H1 (cell line): ENCODE data around the gene TMEM129. TPM values are rescaled to one million over a fixed set of nuclear protein-coding genes. Genes with fewer than 3 reads are reported as not detected.

Experiments
- CTCF ChIA-PET: fragments of 300-600 bp; sonication (Branson Sonifier 250); formaldehyde crosslinking; loops from one replicate; lab custom pipeline; 2021; ENCODE audit not compliant: partially characterized antibody; lab: Charles Lee
- POLR2A ChIA-PET: fragments of 300-600 bp; sonication (Branson Sonifier 250); formaldehyde crosslinking; loops from one replicate; lab custom pipeline; 2021; ENCODE audit warnings: inconsistent platforms; ENCODE audit not compliant: partially characterized antibody; lab: Charles Lee
- DNase-seq, 2 experiments: peaks; one replicate each; pipeline versions ENCODE4 v3.0.0 to v3.0.0-alpha.2; 2010 to 2022; ENCODE audit warnings: low spot score in 2 of 2, low read depth in 1 of 2, mixed read lengths in 1 of 2
- FAIRE-seq: peaks from 2 replicates; lab custom pipeline; 2011; peaks lifted over from hg19 to GRCh38; lab: Jason Lieb, UNC
- H2AFZ ChIP-seq: 2 replicates; pipeline ENCODE4 v1.8.1; 2012; ENCODE audit warnings: low read length, inconsistent platforms
- H2AK5ac ChIP-seq: 2 replicates; pipeline ENCODE4 v1.6.1; 2013; ENCODE audit warnings: low read depth, low read length
- H2BK120ac ChIP-seq: replicated peaks from 2 replicates; pipeline ENCODE3; 2013; ENCODE audit warnings: low read depth, low read length, inconsistent platforms
- H2BK12ac ChIP-seq: 2 replicates; pipeline ENCODE4 v1.6.1; 2013; ENCODE audit warnings: low read depth, low read length
- H2BK15ac ChIP-seq: 2 replicates; pipeline ENCODE4 v1.6.1; 2013; ENCODE audit warnings: low read length
- H2BK20ac ChIP-seq: 2 replicates; pipeline ENCODE4 v1.6.1; 2013; ENCODE audit warnings: low read length
- H2BK5ac ChIP-seq: 2 replicates; pipeline ENCODE4 v1.6.1; 2013; ENCODE audit warnings: low read depth, low read length
- H3K14ac ChIP-seq: 2 replicates; pipeline ENCODE4 v1.6.1; 2013; ENCODE audit warnings: inconsistent platforms; ENCODE audit not compliant: insufficient read length
- H3K18ac ChIP-seq: 2 replicates; pipeline ENCODE4 v1.6.1; 2013; ENCODE audit warnings: low read length; ENCODE audit errors: extremely low read depth
- H3K23ac ChIP-seq: 2 replicates; pipeline ENCODE4 v1.6.1; 2013; ENCODE audit warnings: inconsistent platforms; ENCODE audit not compliant: insufficient read length
- H3K23me2 ChIP-seq: 2 replicates; pipeline ENCODE4 v1.6.1; 2013; ENCODE audit warnings: low read depth, low read length
- H3K27ac ChIP-seq: 2 replicates; pipeline ENCODE4 v1.6.1; 2011; ENCODE audit warnings: low read depth, low read length, inconsistent platforms
- H3K27me3 ChIP-seq, 4 experiments: replicated peaks in 1 of 4; 1 replicate in 1 of 4; 2 replicates in 3 of 4; pipeline versions ENCODE4 v1.6.1 to v1.8.1; 2011 to 2013; ENCODE audit warnings: low read length in 3 of 4, mild to moderate bottlenecking in 3 of 4, inconsistent platforms in 2 of 4, mixed read lengths in 2 of 4, moderate library complexity in 1 of 4; ENCODE audit not compliant: control insufficient read depth in 3 of 4, insufficient read depth in 3 of 4; ENCODE audit errors: extremely low read depth in 1 of 4
- H3K36me3 ChIP-seq, 4 experiments: 2 replicates each; pipeline versions ENCODE4 v1.6.1 to v1.8.1; 2011 to 2013; ENCODE audit warnings: mild to moderate bottlenecking in 4 of 4, low read length in 3 of 4, moderate library complexity in 2 of 4, control low read depth in 1 of 4, inconsistent platforms in 1 of 4; ENCODE audit not compliant: insufficient read depth in 4 of 4, control insufficient read depth in 2 of 4
- H3K4ac ChIP-seq: replicated peaks from 2 replicates; pipeline ENCODE3; 2013; ENCODE audit warnings: low read length, low read depth, mixed read lengths, inconsistent platforms; ENCODE audit not compliant: insufficient read length
- H3K4me1 ChIP-seq, 4 experiments: replicated peaks in 1 of 4; 1 replicate in 1 of 4; 2 replicates in 3 of 4; pipeline versions ENCODE4 v1.6.1 to v1.8.1; 2011 to 2013; ENCODE audit warnings: low read length in 3 of 4, inconsistent platforms in 2 of 4, mixed read lengths in 1 of 4; ENCODE audit not compliant: insufficient read depth in 4 of 4, control insufficient read depth in 3 of 4
- H3K4me2 ChIP-seq, 2 experiments: 2 replicates each; pipeline versions ENCODE4 v1.6.1 to v1.8.1; 2011 to 2013; ENCODE audit warnings: low read depth in 2 of 2, low read length in 2 of 2, control low read depth in 1 of 2, inconsistent platforms in 1 of 2, mild to moderate bottlenecking in 1 of 2; ENCODE audit not compliant: insufficient read depth in 1 of 2
- H3K4me3 ChIP-seq, 4 experiments: fragments of 200-600, 300-600 bp in 1 of 4; sonication (generic), shearing (Covaris generic), sonication (Bioruptor Twin) in 1 of 4; 2 replicates each; pipeline versions ENCODE4 v1.5.1 to v1.8.1; 2011 to 2016; ENCODE audit warnings: low read length in 4 of 4, low read depth in 3 of 4, control low read depth in 2 of 4, inconsistent platforms in 2 of 4, mild to moderate bottlenecking in 2 of 4, mixed read lengths in 1 of 4, moderate library complexity in 1 of 4; ENCODE audit not compliant: insufficient read depth in 2 of 4; ENCODE audit errors: extremely low read depth in 1 of 4
- H3K56ac ChIP-seq: replicated peaks from 2 replicates; pipeline ENCODE3; 2013; ENCODE audit warnings: low read depth, mild to moderate bottlenecking, mixed read lengths, low read length, inconsistent platforms; ENCODE audit not compliant: insufficient read length
- H3K79me1 ChIP-seq: 2 replicates; pipeline ENCODE4 v1.6.1; 2013; ENCODE audit warnings: low read depth, low read length, control low read depth
- H3K79me2 ChIP-seq, 2 experiments: 2 replicates each; pipeline versions ENCODE4 v1.6.1 to v1.8.1; 2012 to 2013; ENCODE audit warnings: low read length in 2 of 2, mild to moderate bottlenecking in 2 of 2, inconsistent platforms in 1 of 2; ENCODE audit not compliant: insufficient read depth in 2 of 2, control insufficient read depth in 1 of 2
- H3K9ac ChIP-seq, 4 experiments: replicated peaks in 1 of 4; 1 replicate in 1 of 4; 2 replicates in 3 of 4; pipeline versions ENCODE4 v1.6.1 to v1.8.1; 2011 to 2013; ENCODE audit warnings: low read depth in 3 of 4, low read length in 3 of 4, control low read depth in 2 of 4, mild to moderate bottlenecking in 2 of 4, moderate library complexity in 2 of 4, inconsistent platforms in 1 of 4; ENCODE audit errors: extremely low read depth in 1 of 4
- H3K9me3 ChIP-seq, 2 experiments: 2 replicates each; pipeline versions ENCODE4 v1.6.1 to v1.8.1; 2012 to 2013; ENCODE audit warnings: mild to moderate bottlenecking in 2 of 2, moderate library complexity in 2 of 2, control low read depth in 1 of 2, inconsistent platforms in 1 of 2, low read depth in 1 of 2, low read length in 1 of 2, mixed read lengths in 1 of 2; ENCODE audit not compliant: insufficient read depth in 2 of 2
- H4K20me1 ChIP-seq, 2 experiments: replicated peaks in 1 of 2; 2 replicates each; pipeline versions ENCODE3 to v1.8.1; 2011 to 2013; ENCODE audit warnings: inconsistent platforms in 2 of 2, low read length in 2 of 2, mild to moderate bottlenecking in 1 of 2; ENCODE audit not compliant: insufficient read depth in 2 of 2, control insufficient read depth in 1 of 2
- H4K5ac ChIP-seq: 2 replicates; pipeline ENCODE4 v1.6.1; 2013; ENCODE audit warnings: low read length, low read depth, mixed read lengths, inconsistent platforms; ENCODE audit not compliant: insufficient read length
- H4K8ac ChIP-seq: 2 replicates; pipeline ENCODE4 v1.8.0; 2013; ENCODE audit warnings: mild to moderate bottlenecking, moderate library complexity, low read length, inconsistent platforms; ENCODE audit not compliant: insufficient read depth; ENCODE audit errors: extremely low read depth
- H4K91ac ChIP-seq: replicated peaks from 2 replicates; pipeline ENCODE3; 2013; ENCODE audit warnings: low read length, mixed read lengths, inconsistent platforms; ENCODE audit not compliant: insufficient read length
- CHD1 ChIP-seq: IDR thresholded peaks from 2 replicates; pipeline ENCODE4 v1.6.1; 2012; ENCODE audit warnings: low read depth, low read length, improper control_type of control experiment
- GABPA ChIP-seq: IDR thresholded peaks from 2 replicates; pipeline ENCODE4 v1.6.1; 2011; ENCODE audit warnings: mild to moderate bottlenecking, low read length, moderate library complexity, borderline replicate concordance; ENCODE audit not compliant: insufficient read depth
- JUN ChIP-seq: IDR thresholded peaks from 2 replicates; pipeline ENCODE4 v1.6.1; 2011; ENCODE audit warnings: low read depth, mild to moderate bottlenecking, improper control_type of control experiment, low read length
- SAP30 ChIP-seq: fragments of 300-600 bp; sonication (generic); IDR thresholded peaks from 2 replicates; pipeline ENCODE4 v1.7.1; 2012; ENCODE audit warnings: low read length, moderate library complexity, mild to moderate bottlenecking, inconsistent platforms; ENCODE audit not compliant: insufficient read depth, insufficient replicate concordance
- SIN3A ChIP-seq, 2 experiments: IDR thresholded peaks in 1 of 2; conservative IDR thresholded peaks in 1 of 2; 2 replicates each; pipeline ENCODE4 v1.6.1; 2011 to 2012; ENCODE audit warnings: low read length in 2 of 2, improper control_type of control experiment in 1 of 2, low read depth in 1 of 2, mild to moderate bottlenecking in 1 of 2
- SP4 ChIP-seq: IDR thresholded peaks from 2 replicates; pipeline ENCODE4 v1.6.1; 2012; ENCODE audit warnings: low read length, inconsistent platforms
- WGBS, 2 experiments: shearing (Covaris generic) in 1 of 2; methylation state at CpG; one replicate each; pipeline versions ENCODE4 v1.1.6 to v1.1.7; 2013 to 2015; ENCODE audit warnings: low lambda C conversion rate in 2 of 2, mixed read lengths in 2 of 2, inconsistent platforms in 1 of 2, low coverage in 1 of 2, missing lambda C conversion rate in 1 of 2; ENCODE audit not compliant: insufficient replicate concordance in 2 of 2, insufficient coverage in 1 of 2, insufficient read length in 1 of 2; ENCODE audit errors: extremely low coverage in 1 of 2, missing lambda C conversion rate in 1 of 2; 5-methylcytosine and 5-hydroxymethylcytosine counted together
- polyA plus RNA-seq, 7 experiments: library from polyadenylated mRNA; depleted of rRNA in 3 of 7; stranded (reverse) in 5 of 7; unstranded in 2 of 7; fragments of >200 nt in 5 of 7; fragments of 200-250 nt in 2 of 7; gene quantifications; 1 replicate in 5 of 7; 2 replicates in 1 of 7; 4 replicates in 1 of 7; pipeline versions ENCODE4 v1.2.1 to v1.2.3, GENCODE V29; 2011 to 2013; ENCODE audit warnings: missing spikeins in 2 of 7, mixed read lengths in 2 of 7
- total RNA-seq: library from RNA; stranded (reverse); fragmentation: NEBNext Ultra II Directional; extraction: Animal tissue kit (Norgen Biotek cat#: 25700); gene quantifications from 2 replicates; pipeline ENCODE4 v1.2.1, GENCODE V29; 2021
- TF ChIP-seq, protein P1 (sequence below): IDR thresholded peaks from 2 replicates; pipeline ENCODE4 v1.6.1; 2011; ENCODE audit warnings: low read length, improper control_type of control experiment

Gene TMEM129
- total and polyA plus RNA-seq, 2 of the 8 experiments (the other 6 are each of a cell fraction or from before 2014, with no cell fraction given): 31.5 to 58.7 TPM

DNA sequence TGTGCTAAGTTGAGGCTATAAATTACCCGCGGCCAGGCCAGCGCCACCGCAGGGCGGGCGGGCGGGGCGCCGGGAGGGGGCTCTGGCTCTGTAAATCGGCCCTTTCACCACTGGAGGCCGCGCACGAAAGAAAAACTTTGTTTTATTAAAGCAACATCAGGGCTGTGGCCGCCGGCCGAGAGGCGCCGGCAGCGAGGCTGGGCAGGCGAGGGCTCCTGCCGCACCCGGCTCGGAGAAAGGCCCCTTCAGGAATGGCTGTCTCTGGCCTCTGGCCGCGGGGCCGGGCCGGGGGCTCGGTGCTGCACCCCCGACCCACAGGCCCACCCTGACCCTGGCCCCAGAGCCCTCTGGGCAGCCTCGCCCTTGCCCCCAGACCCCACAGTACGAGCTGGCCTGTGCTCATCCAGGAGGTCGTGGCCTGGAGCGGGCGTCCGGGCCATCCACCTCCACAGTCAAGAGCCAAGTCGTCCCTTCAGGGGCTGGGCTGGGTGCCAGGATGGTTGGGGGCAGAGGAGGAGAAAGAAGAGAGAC is 42.5 kb upstream of the TMEM129 start:
- peak overlapping the region; percentile 80; the same call in 1 of the 2 replicates for H4K8ac ChIP-seq

More for the DNA sequence above, 42.5 kb upstream of the TMEM129 start:
- ChIA-PET POLR2A (interaction anchor here (1.4 to 4.9 kb wide), 4 partner anchors 11 to 46 kb away, joined by 4 to 20 read pairs (median 8); partner anchors contain the start of gene FGFR3), CTCF (interaction anchor here (52.9 to 71.2 kb wide), 2 partner anchors 1 to 25 kb away, joined by 2507 read pairs; partner anchors contain the start of gene FGFR3)
- Histone ChIP-seq H3K4me2 (no peak overlapping the region), H2BK20ac (no peak overlapping the region), H3K4ac (no peak overlapping the region), H4K91ac (no peak overlapping the region), H3K9ac (no peak overlapping the region), H3K79me2 (no peaks in the 10 kb centered on the region), H3K23ac (no peak overlapping the region), H3K79me1 (no peaks in the 10 kb centered on the region), H2AK5ac (no peak overlapping the region), H3K36me3 (no peaks in the 10 kb centered on the region), H3K23me2 (peaks cover 4% of the 10 kb centered on the region; the same call in 1 of the 2 replicates), H3K56ac (no peak overlapping the region), H2BK120ac (no peak overlapping the region), H2AFZ (no peak overlapping the region), H2BK5ac (no peak overlapping the region; the same call in 1 of the 2 replicates), H3K27me3 (peaks cover 0 to 3% (median 0%) of the 10 kb centered on the region in 4 experiments; a peak in 2 of 7 replicates), H2BK15ac (no peak overlapping the region), H4K5ac (no peak overlapping the region), H2BK12ac (no peak overlapping the region), H3K4me3 (no peak overlapping the region), H3K18ac (peak overlapping the region; percentile 71), H3K14ac (no peak overlapping the region), H3K4me1 (peaks cover 5 to 27% (median 18%) of the 10 kb centered on the region in 4 experiments), H3K27ac (no peak overlapping the region), H3K9me3 (no peaks in the 10 kb centered on the region), H4K20me1 (no peaks in the 10 kb centered on the region)
- DNase-seq (no peak), FAIRE-seq (no peak)
- TF ChIP-seq SAP30: no peak
- no peak for TF ChIP-seq CHD1
- TF ChIP-seq SIN3A (conservative IDR thresholded peaks at IDR 0.05 in 1 of 2, IDR thresholded peaks at IDR 0.05 in 1 of 2; ENCODE audit: low read depth in 1 of 2, low read length in 2 of 2): no peak
- no peak for TF ChIP-seq SP4
- TF ChIP-seq, protein P1, sequence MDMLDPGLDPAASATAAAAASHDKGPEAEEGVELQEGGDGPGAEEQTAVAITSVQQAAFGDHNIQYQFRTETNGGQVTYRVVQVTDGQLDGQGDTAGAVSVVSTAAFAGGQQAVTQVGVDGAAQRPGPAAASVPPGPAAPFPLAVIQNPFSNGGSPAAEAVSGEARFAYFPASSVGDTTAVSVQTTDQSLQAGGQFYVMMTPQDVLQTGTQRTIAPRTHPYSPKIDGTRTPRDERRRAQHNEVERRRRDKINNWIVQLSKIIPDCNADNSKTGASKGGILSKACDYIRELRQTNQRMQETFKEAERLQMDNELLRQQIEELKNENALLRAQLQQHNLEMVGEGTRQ: no peak
- TF ChIP-seq GABPA: 0 out of 2 replicates have a peak, but pooled peaks have one; percentile 29
- no peak for TF ChIP-seq JUN
- 68% methylated on average over 12 of the region's 36 CpGs; no CpG with 5 or more reads in 1 of the 2 experiments for WGBS, 2 experiments
